Mesenchymal stem cell (in vitro differentiated cells and primary cell): ENCODE measurements around the gene ATG2A. TPM values are rescaled to one million over a fixed set of nuclear protein-coding genes. Genes with fewer than 3 reads are reported as not detected.

Source experiments
- small RNA-seq: library from polyadenylated mRNA; stranded (forward); fragments of <200 nt; extraction: miRNeasy Mini kit (QIAGEN cat#:217004); gene quantifications from one replicate; pipeline ENCODE3, GENCODE V24; 2013; ENCODE audit warnings: low read depth

Gene ATG2A

Small RNA genes within 50 kb of the gene (small RNA-seq; reads per million reads assigned to genes)
- gene MIR6749 (not detected), gene MIR6750 (not detected)
